ENCODE measurements around the gene SRSF7. TPM values are rescaled to one million over a fixed set of nuclear protein-coding genes. Genes with fewer than 3 reads are reported as not detected.

SRSF7 gene
- total RNA-seq, 2 experiments from 2014 or later = 362 to 378 TPM

DNA sequence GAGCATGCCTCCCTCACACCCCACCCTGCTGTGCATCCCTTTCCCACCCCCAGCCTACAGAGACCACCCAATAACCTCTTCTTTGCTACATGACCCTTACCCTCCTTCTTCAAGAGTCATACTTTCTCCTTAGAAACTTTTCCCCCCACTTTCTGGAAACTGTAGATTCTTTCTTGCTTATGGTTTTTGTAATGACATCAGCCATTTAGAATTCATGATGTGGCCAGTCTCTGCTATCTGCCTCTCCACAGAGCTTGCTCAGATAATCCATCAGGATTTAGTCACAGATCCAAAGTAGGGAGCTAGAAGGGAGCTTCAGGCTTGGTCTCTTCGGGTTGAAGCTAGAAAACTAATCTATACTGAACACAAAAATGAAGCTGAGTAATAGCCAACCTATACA lies 48.7 kb downstream of the SRSF7 start:
- Mint-ChIP-seq H3K27me3 (no peaks in the 10 kb centered on the region), H3K4me1 (peaks cover 54% of the 10 kb centered on the region), H3K36me3 (peaks cover 43% of the 10 kb centered on the region), H3K27ac (peak overlapping the region; percentile 78), H3K4me3 (no peak overlapping the region), H3K9me3 (ENCODE audit: low read depth) (no peaks in the 10 kb centered on the region)
- CTCF ChIA-PET = interaction anchor here (0.8 kb wide), 1 partner anchor 121 kb away, joined by 3 read pairs; no protein-coding TSS in a partner anchor
- no peak for DNase-seq
- no peak for ATAC-seq

DNA sequence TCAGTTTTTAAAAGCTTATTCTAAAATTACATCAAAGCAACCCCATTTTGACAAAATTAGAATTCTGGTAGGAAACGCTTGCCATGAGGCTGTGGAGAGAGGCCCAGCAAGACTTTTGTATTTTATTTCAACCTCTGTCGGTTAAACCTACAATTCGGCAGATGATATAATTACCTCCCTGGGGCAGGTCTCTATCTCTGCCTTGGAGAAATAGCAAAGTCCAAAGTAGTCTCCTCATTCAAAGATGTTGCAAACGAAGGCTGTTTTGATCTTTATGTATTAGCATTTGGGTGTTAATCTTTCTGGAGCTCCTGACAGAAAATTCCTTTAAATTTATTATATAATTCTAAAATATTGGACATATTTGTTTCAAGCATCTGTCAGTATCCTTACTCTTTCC lies 49.6 kb downstream of the SRSF7 start:
- Mint-ChIP-seq H3K4me1 (peaks cover 55% of the 10 kb centered on the region), H3K9me3 (ENCODE audit: low read depth) (no peaks in the 10 kb centered on the region), H3K36me3 (peaks cover 40% of the 10 kb centered on the region), H3K4me3 (peak overlapping the region; percentile 9), H3K27me3 (no peaks in the 10 kb centered on the region), H3K27ac (peak overlapping the region; percentile 95)
- ATAC-seq (no peak), DNase-seq (no peak)
- CTCF ChIA-PET = interaction anchor here (0.8 to 1.2 kb wide), 3 partner anchors 34 to 120 kb away, joined by 3 to 5 read pairs (median 3); partner anchors contain the start of gene HNRNPLL

DNA sequence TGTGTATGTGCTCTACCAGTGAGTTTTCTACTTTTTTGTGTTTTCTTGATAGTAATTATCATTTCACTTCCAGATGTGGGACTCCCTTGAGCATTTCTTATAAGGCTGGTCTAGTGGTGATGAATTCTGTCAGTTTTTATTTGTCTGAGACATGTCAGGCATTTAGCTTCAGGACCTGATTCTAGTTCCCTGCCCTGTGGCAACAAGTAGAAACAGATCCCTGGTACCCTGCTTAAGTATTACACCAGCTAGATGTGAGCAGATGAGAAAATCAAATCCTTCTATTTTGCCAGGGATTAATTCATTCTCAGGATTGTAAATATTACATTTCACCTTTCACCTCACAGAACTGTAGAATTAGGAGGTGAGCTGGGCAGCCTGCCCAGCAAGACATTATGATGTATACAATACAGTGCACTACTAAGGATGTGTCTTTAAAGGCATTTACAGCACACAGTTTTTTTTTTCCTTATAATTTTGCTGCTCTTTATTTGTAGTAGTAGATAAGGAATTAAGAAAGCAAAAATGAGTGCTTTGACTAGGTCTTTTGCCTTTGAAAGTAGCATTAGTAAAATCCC lies 50.2 kb downstream of the SRSF7 start:
- H3K4me3 Mint-ChIP-seq = peak overlapping the region; percentile 71
- ATAC-seq (no peak), DNase-seq (no peak)
- peaks cover 42% of the 10 kb centered on the region for H3K36me3 Mint-ChIP-seq
- no peaks in the 10 kb centered on the region for H3K27me3 Mint-ChIP-seq
- no peaks in the 10 kb centered on the region for H3K9me3 Mint-ChIP-seq (ENCODE audit: low read depth)
- CTCF ChIA-PET = interaction anchor here (0.8 to 1.6 kb wide), 7 partner anchors 10 to 127 kb away, joined by 3 to 5 read pairs (median 3); partner anchors contain the start of gene HNRNPLL
- peak overlapping the region; percentile 95 for H3K27ac Mint-ChIP-seq
- peaks cover 56% of the 10 kb centered on the region for H3K4me1 Mint-ChIP-seq

DNA sequence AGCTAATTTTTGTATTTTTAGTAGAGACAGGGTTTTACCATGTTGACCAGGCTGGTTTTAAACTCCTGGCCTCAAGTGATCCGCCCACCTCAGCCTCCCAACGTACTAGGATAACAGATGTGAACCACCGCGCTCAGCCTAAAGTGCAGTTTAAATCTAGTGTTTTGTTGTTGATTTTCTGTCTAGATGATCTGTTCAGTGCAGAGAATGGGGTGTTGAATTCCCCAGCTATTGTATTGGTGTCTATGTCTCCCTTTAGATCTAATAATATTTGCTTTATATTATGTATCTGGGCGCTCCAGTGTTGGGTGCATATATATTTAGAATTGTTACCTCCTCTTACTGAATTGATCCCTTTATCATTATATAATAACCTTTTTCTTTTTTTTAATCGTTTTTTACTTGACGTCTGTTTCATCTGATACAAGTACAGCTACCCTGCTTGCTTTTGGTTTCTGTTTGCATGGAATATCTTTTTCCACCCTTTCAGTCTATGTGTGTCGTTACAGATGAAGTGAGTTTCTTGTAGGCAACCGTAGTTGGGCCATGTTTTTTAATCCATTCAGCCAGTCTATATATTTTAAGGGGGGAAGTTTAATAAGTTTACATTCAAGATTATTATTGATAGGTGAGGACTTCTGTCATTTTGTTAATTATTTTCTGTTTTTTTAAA lies 50.9 kb downstream of the SRSF7 start:
- no peaks in the 10 kb centered on the region for H3K27me3 Mint-ChIP-seq
- ATAC-seq (peak; percentile 84), DNase-seq (no peak)
- no peaks in the 10 kb centered on the region for H3K9me3 Mint-ChIP-seq (ENCODE audit: low read depth)
- H3K4me1 Mint-ChIP-seq = peaks cover 60% of the 10 kb centered on the region
- CTCF ChIA-PET = interaction anchor here (0.8 to 1.6 kb wide), 5 partner anchors 9 to 126 kb away, joined by 3 to 4 read pairs (median 3); partner anchors contain the start of gene HNRNPLL
- H3K27ac Mint-ChIP-seq = peak overlapping the region; percentile 95
- peaks cover 45% of the 10 kb centered on the region for H3K36me3 Mint-ChIP-seq
- H3K4me3 Mint-ChIP-seq = peak overlapping the region; percentile 71

DNA sequence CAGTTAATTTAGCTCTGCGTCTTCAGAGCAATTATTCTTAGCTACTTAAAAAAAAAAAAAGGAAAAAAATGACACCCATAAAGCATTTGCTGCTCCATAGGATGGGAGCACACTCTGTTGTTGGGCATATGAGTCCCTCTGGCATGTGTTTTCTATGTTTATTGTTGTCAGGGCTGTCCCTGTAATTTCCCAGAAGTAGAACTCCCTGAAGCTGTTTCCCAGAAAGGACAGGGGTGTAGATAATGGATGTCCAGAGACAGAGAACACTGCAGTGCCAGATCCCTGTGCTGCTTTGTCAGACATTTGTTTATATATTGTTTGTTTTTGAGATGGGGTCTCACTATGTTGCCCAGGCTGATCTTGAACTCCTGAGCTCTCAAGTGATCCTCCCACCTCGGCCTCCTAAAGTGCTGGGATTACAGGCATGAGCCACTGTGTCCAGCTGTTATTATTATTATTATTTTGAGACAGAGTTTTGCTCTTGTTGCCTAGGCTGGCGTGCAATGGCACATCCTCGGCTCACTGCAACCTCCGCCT lies 52.6 kb downstream of the SRSF7 start:
- ATAC-seq (no peak), DNase-seq (no peak)
- Mint-ChIP-seq H3K27me3 (no peaks in the 10 kb centered on the region), H3K27ac (peak overlapping the region; percentile 28), H3K4me1 (peaks cover 67% of the 10 kb centered on the region), H3K9me3 (ENCODE audit: low read depth) (no peaks in the 10 kb centered on the region), H3K4me3 (no peak overlapping the region), H3K36me3 (peaks cover 49% of the 10 kb centered on the region)
- CTCF ChIA-PET = interaction anchor here (0.8 to 2.8 kb wide), 8 partner anchors 17 to 531 kb away, joined by 3 to 8 read pairs (median 4); no protein-coding TSS in a partner anchor

DNA sequence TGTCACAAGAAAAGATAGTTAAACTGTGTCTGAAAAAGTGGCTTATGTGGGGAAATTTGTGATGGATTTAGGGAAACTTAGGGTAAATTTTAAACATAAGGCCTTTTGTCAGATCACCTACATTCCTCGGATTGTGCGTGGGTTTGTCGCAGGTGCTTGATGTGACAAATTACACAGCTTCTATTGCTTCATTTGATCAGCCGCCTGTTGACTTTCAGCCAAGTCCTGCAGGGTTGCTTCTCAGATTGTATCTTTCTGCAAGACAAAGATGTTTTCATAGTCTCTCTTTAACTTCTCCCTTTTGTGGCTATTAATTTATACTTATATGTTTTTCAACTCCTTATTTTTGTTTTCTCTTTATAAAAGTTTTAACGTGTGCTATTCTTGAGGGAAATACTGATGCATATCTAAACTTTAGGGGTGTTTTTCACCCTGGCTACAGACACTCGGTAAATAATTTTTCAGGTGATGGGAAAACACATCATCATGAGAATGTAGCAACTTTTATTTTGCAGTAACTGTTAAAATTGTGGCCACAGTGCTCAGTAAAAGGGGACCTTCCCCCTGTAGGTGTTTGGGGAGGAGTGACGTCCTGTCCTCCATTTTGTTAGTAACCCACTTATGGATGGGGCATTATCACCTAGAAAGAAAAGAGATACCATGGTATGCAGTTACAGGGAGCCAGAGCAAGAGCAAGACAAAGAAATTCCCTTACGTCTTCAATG lies 53.9 kb downstream of the SRSF7 start:
- H3K4me1 Mint-ChIP-seq = peaks cover 76% of the 10 kb centered on the region

More for the DNA sequence above, 53.9 kb downstream of the SRSF7 start:
- Mint-ChIP-seq H3K27me3 (no peaks in the 10 kb centered on the region), H3K9me3 (ENCODE audit: low read depth) (no peaks in the 10 kb centered on the region), H3K4me3 (peak overlapping the region; percentile 38), H3K36me3 (peaks cover 50% of the 10 kb centered on the region), H3K27ac (peak overlapping the region; percentile 86)
- no peak for DNase-seq
- peak; percentile 28 for ATAC-seq
- CTCF ChIA-PET = interaction anchor here (0.8 to 2.8 kb wide), 7 partner anchors 16 to 115 kb away, joined by 3 to 8 read pairs (median 5); no protein-coding TSS in a partner anchor

Other genes starting within 250 kb of the SRSF7 start
- 100 to 1,000 TPM in 1 of 2 experiments, 10 to 100 TPM in 1; 88.8 to 106 TPM for gene HNRNPLL, start 148.4 kb downstream of the SRSF7 start, total RNA-seq
- gene GALM, start 85.2 kb downstream of the SRSF7 start, total RNA-seq = 10 to 100 TPM; 67.1 to 86.0 TPM
- 10 to 100 TPM; 17.8 to 30.8 TPM for gene GEMIN6, start 26.8 kb upstream of the SRSF7 start, total RNA-seq
- gene DHX57, start 124.6 kb upstream of the SRSF7 start, total RNA-seq = 10 to 100 TPM; 15.3 to 18.2 TPM
- gene MORN2, start 124.6 kb upstream of the SRSF7 start, total RNA-seq = 1 to 10 TPM in 1 of 2 experiments, under 1 TPM in 1; 0.96 to 3.8 TPM
- gene ARHGEF33, start 138.5 kb upstream of the SRSF7 start, total RNA-seq = 1 to 10 TPM in 1 of 2 experiments, under 1 TPM in 1; 0.59 to 1.0 TPM